Hepatocyte (in vitro differentiated cells): ENCODE results near the gene LCE2C. TPM values are rescaled to one million over a fixed set of nuclear protein-coding genes. Genes with fewer than 3 reads are reported as not detected.

Experiments
- DNase-seq: peaks from one replicate; pipeline ENCODE4 v3.0.0-alpha.2; 2016; ENCODE audit warnings: low spot score
- H2AFZ ChIP-seq: fragments of 200-600 bp; sonication (generic); 2 replicates; pipeline ENCODE4 v1.6.0; 2016; ENCODE audit warnings: antibody characterized with exemption, mild to moderate bottlenecking
- H3K27ac ChIP-seq: fragments of 200-600 bp; sonication (generic); 2 replicates; pipeline ENCODE4 v1.5.1; 2016; ENCODE audit warnings: mild to moderate bottlenecking
- H3K27me3 ChIP-seq: fragments of 200-600 bp; sonication (generic); 2 replicates; pipeline ENCODE4 v1.6.1; 2016
- H3K36me3 ChIP-seq: fragments of 200-600 bp; sonication (generic); replicated peaks from 2 replicates; pipeline ENCODE4 v1.5.1; 2016; ENCODE audit warnings: low read depth; ENCODE audit not compliant: insufficient read depth
- H3K4me1 ChIP-seq: fragments of 200-600 bp; sonication (generic); 2 replicates; pipeline ENCODE4 v1.5.1; 2016; ENCODE audit warnings: mild to moderate bottlenecking, moderate library complexity; ENCODE audit not compliant: insufficient read depth
- H3K4me2 ChIP-seq: fragments of 200-600 bp; sonication (generic); 2 replicates; pipeline ENCODE4 v1.6.0; 2016
- H3K4me3 ChIP-seq: fragments of 200-600 bp; sonication (generic); 2 replicates; pipeline ENCODE4 v1.5.1; 2016; ENCODE audit warnings: mild to moderate bottlenecking
- H3K79me2 ChIP-seq: fragments of 200-600 bp; sonication (generic); 2 replicates; pipeline ENCODE4 v1.6.0; 2017; ENCODE audit warnings: mild to moderate bottlenecking
- H3K9me2 ChIP-seq: fragments of 200-600 bp; sonication (generic); replicated peaks from 2 replicates; pipeline ENCODE4 v1.6.0; 2017; ENCODE audit warnings: mild to moderate bottlenecking; ENCODE audit not compliant: insufficient read depth
- H3K9me3 ChIP-seq: fragments of 200-600 bp; sonication (generic); 2 replicates; pipeline ENCODE4 v1.5.1; 2016; ENCODE audit warnings: low read depth, mild to moderate bottlenecking
- H4K20me1 ChIP-seq: fragments of 200-600 bp; sonication (generic); 2 replicates; pipeline ENCODE4 v1.6.0; 2016; ENCODE audit warnings: mild to moderate bottlenecking; ENCODE audit not compliant: insufficient read depth, poor library complexity, severe bottlenecking
- EZH2 ChIP-seq: fragments of 200-600 bp; sonication (generic); IDR thresholded peaks from 2 replicates; pipeline ENCODE4 v1.6.1; 2016; ENCODE audit warnings: antibody characterized with exemption, mild to moderate bottlenecking, borderline replicate concordance
- EZH2phosphoT487 ChIP-seq: fragments of 200-600 bp; sonication (generic); IDR thresholded peaks from one replicate; pipeline ENCODE4 v1.6.1; 2018; ENCODE audit warnings: antibody characterized with exemption, mild to moderate bottlenecking, low read depth, moderate library complexity; ENCODE audit not compliant: unreplicated experiment, severe bottlenecking
- WGBS: methylation state at CpG from one replicate; pipeline ENCODE4 v1.1.6; 2016; ENCODE audit warnings: low lambda C conversion rate; ENCODE audit errors: missing lambda C conversion rate; 5-methylcytosine and 5-hydroxymethylcytosine counted together
- polyA plus RNA-seq: library from polyadenylated mRNA; unstranded; fragments of >200 nt; fragmentation: Nextera tagmentation; extraction: Ambion mirVana; gene quantifications from 2 replicates; pipeline ENCODE4 v1.2.1, GENCODE V29; 2016
- total RNA-seq: library from RNA; depleted of rRNA; stranded (reverse); fragments of >200 nt; gene quantifications from 2 replicates; pipeline ENCODE4 v1.2.3, GENCODE V29; 2014
- TF ChIP-seq, protein P1 (sequence below): fragments of 200-600 bp; sonication (generic); IDR thresholded peaks from 2 replicates; pipeline ENCODE4 v1.5.1; 2016; ENCODE audit warnings: antibody characterized with exemption, mild to moderate bottlenecking; ENCODE audit not compliant: poor library complexity

Gene LCE2C
- total and polyA plus RNA-seq, 2 experiments from 2014 or later, result not detected

DNA sequence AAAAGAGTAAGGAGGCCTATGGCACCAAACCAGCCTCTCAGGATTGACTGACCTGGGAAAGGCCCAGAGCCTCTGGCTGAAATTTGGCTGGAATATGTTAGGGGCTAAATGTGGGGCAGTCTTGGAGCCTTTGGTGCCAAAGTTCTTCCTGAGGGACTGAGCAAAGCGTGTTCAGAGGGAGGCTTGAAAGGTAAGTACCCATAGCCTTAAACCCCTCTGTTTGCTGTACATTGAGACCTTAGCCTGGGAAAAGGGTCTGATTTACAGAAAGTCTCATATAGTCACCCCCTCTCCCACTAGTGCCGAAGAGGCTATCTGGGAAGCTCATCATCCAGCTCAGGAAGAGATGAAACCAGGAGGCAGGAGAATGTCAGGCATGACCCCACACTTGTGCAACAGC lies 32.8 kb downstream of the LCE2C start, which contains the start of gene LCE4A:
Gene LCE4A, plus strand, starts transcription at position 301 of the 400 bp plus-strand sequence. CDS start 916 bp downstream, outside the sequence.
- no peak within 1 kb of the TSS for H3K27ac ChIP-seq
- H3K9me3 ChIP-seq, result no peaks in the 10 kb centered on the region
- no peaks in the 10 kb centered on the region for H3K27me3 ChIP-seq
- no peaks in the 10 kb centered on the region for H4K20me1 ChIP-seq
- H2AFZ ChIP-seq, result no peak within 1 kb of the TSS
- no peaks in the 10 kb centered on the region for H3K79me2 ChIP-seq
- no peaks in the 10 kb centered on the region for H3K4me1 ChIP-seq
- 48% methylated on average over 2 of the region's 2 CpGs for WGBS
- TF ChIP-seq EZH2, result no peak
- TF ChIP-seq, protein P1, sequence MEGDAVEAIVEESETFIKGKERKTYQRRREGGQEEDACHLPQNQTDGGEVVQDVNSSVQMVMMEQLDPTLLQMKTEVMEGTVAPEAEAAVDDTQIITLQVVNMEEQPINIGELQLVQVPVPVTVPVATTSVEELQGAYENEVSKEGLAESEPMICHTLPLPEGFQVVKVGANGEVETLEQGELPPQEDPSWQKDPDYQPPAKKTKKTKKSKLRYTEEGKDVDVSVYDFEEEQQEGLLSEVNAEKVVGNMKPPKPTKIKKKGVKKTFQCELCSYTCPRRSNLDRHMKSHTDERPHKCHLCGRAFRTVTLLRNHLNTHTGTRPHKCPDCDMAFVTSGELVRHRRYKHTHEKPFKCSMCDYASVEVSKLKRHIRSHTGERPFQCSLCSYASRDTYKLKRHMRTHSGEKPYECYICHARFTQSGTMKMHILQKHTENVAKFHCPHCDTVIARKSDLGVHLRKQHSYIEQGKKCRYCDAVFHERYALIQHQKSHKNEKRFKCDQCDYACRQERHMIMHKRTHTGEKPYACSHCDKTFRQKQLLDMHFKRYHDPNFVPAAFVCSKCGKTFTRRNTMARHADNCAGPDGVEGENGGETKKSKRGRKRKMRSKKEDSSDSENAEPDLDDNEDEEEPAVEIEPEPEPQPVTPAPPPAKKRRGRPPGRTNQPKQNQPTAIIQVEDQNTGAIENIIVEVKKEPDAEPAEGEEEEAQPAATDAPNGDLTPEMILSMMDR, result no peak
- no peak for TF ChIP-seq EZH2phosphoT487
- H3K4me3 ChIP-seq, result no peak within 1 kb of the TSS
- no peak within 1 kb of the TSS for H3K4me2 ChIP-seq
- H3K36me3 ChIP-seq, result no peaks in the 10 kb centered on the region
- no peak for DNase-seq
- H3K9me2 ChIP-seq, result no peaks in the 10 kb centered on the region

DNA sequence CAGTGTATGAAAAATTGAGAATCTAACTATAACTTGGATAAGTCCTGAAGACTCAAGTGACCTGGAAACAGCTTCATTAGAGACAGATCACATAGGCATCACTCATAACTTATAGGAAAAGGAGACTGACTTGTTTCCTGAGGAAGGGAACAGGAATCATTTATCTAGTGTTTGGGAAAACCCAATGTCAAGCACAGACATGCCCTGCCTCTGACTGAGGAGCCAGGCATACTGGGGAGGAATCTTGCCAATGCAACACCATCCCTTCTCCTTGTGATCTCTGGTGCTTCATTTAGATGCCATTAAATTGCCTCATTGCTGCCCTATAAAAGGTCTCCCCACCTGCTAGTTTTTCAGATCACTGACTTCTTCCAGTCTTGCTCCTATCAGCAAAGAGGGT lies 43.2 kb downstream of the LCE2C start:
- H2AFZ ChIP-seq, result no peak overlapping the region
- no peaks in the 10 kb centered on the region for H3K79me2 ChIP-seq

DNA sequence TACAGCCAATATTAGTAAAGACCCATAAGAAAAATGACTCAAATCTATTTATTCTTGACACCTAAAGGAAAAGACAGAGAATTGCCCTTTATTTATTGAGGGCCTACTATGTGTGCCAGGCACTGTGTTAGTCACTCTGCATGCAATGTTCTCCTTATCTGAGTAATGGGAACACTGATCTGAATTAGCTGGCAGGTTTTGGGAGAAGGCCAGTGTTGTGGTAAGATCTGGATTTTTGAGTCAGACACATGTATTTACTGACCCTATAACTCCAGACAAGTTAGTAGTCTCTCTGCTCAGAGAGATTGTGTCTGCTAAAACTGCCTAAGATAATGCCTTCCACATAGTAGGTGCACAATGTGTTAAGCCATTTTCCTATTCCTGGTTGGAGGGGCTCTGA lies 50.2 kb downstream of the LCE2C start:
- DNase-seq, result no peak
- H4K20me1 ChIP-seq, result no peaks in the 10 kb centered on the region
- no peaks in the 10 kb centered on the region for H3K4me1 ChIP-seq
- H3K9me3 ChIP-seq, result no peaks in the 10 kb centered on the region
- H3K27me3 ChIP-seq, result no peaks in the 10 kb centered on the region
- H3K36me3 ChIP-seq, result no peaks in the 10 kb centered on the region
- H3K27ac ChIP-seq, result no peak overlapping the region
- no peak for TF ChIP-seq EZH2phosphoT487
- TF ChIP-seq, protein P1, result no peak
- no peak for TF ChIP-seq EZH2
- H3K79me2 ChIP-seq, result no peaks in the 10 kb centered on the region
- no peak overlapping the region for H3K4me3 ChIP-seq
- no peaks in the 10 kb centered on the region for H3K9me2 ChIP-seq
- H2AFZ ChIP-seq, result no peak overlapping the region
- no peak overlapping the region for H3K4me2 ChIP-seq

More for the DNA sequence above, 43.2 kb downstream of the LCE2C start:
- no peaks in the 10 kb centered on the region for H3K4me1 ChIP-seq
- H3K36me3 ChIP-seq, result no peaks in the 10 kb centered on the region
- no peak for DNase-seq
- H3K9me2 ChIP-seq, result no peaks in the 10 kb centered on the region
- no peaks in the 10 kb centered on the region for H3K9me3 ChIP-seq
- TF ChIP-seq, protein P1, result no peak
- no peak for TF ChIP-seq EZH2phosphoT487
- TF ChIP-seq EZH2, result no peak
- no peaks in the 10 kb centered on the region for H4K20me1 ChIP-seq
- no peaks in the 10 kb centered on the region for H3K27me3 ChIP-seq
- no peak overlapping the region for H3K27ac ChIP-seq
- no peak overlapping the region for H3K4me2 ChIP-seq
- no peak overlapping the region for H3K4me3 ChIP-seq

Other genes with a start within 250 kb of the LCE2C start
- gene LCE5A, start 164.5 kb upstream of the LCE2C start, total RNA-seq, result not detected in 2 replicates
- not detected in 2 replicates for gene LCE5A, start 164.5 kb upstream of the LCE2C start, polyA plus RNA-seq
- gene CRCT1, start 160.8 kb upstream of the LCE2C start, total RNA-seq, result not detected in 2 replicates
- not detected in 2 replicates for gene CRCT1, start 160.8 kb upstream of the LCE2C start, polyA plus RNA-seq
- gene LCE3E, start 108.5 kb upstream of the LCE2C start, total RNA-seq, result not detected in 2 replicates
- gene LCE3E, start 108.5 kb upstream of the LCE2C start, polyA plus RNA-seq, result not detected in 2 replicates
- gene LCE3D, start 94.8 kb upstream of the LCE2C start, total RNA-seq, result not detected in 2 replicates
- not detected in 2 replicates for gene LCE3D, start 94.8 kb upstream of the LCE2C start, polyA plus RNA-seq
- gene LCE3C, start 75.0 kb upstream of the LCE2C start, total RNA-seq, result not detected in 2 replicates
- gene LCE3C, start 75.0 kb upstream of the LCE2C start, polyA plus RNA-seq, result not detected in 2 replicates
- not detected in 2 replicates for gene LCE3B, start 61.5 kb upstream of the LCE2C start, total RNA-seq
- not detected in 2 replicates for gene LCE3B, start 61.5 kb upstream of the LCE2C start, polyA plus RNA-seq
- gene LCE3A, start 52.2 kb upstream of the LCE2C start, total RNA-seq, result not detected in 2 replicates
- gene LCE3A, start 52.2 kb upstream of the LCE2C start, polyA plus RNA-seq, result not detected in 2 replicates
- gene LCE2D, start 11.9 kb upstream of the LCE2C start, total RNA-seq, result not detected in 2 replicates
- gene LCE2D, start 11.9 kb upstream of the LCE2C start, polyA plus RNA-seq, result not detected in 2 replicates
- not detected in 2 replicates for gene LCE2B, start 10.8 kb downstream of the LCE2C start, total RNA-seq
- gene LCE2B, start 10.8 kb downstream of the LCE2C start, polyA plus RNA-seq, result not detected in 2 replicates
- not detected in 2 replicates for gene LCE2A, start 23.1 kb downstream of the LCE2C start, total RNA-seq
- not detected in 2 replicates for gene LCE2A, start 23.1 kb downstream of the LCE2C start, polyA plus RNA-seq
- gene LCE4A, start 32.9 kb downstream of the LCE2C start, total RNA-seq, result not detected in 2 replicates
- not detected in 2 replicates for gene LCE4A, start 32.9 kb downstream of the LCE2C start, polyA plus RNA-seq
- not detected in 2 replicates for gene KPRP, start 82.7 kb downstream of the LCE2C start, total RNA-seq
- not detected in 2 replicates for gene KPRP, start 82.7 kb downstream of the LCE2C start, polyA plus RNA-seq
- not detected in 2 replicates for gene LCE1F, start 99.9 kb downstream of the LCE2C start, total RNA-seq
- not detected in 2 replicates for gene LCE1F, start 99.9 kb downstream of the LCE2C start, polyA plus RNA-seq
- gene LCE1E, start 111.0 kb downstream of the LCE2C start, total RNA-seq, result not detected in 2 replicates
- not detected in 2 replicates for gene LCE1E, start 111.0 kb downstream of the LCE2C start, polyA plus RNA-seq
- gene LCE1D, start 121.4 kb downstream of the LCE2C start, total RNA-seq, result not detected in 2 replicates
- not detected in 2 replicates for gene LCE1D, start 121.4 kb downstream of the LCE2C start, polyA plus RNA-seq
- not detected in 2 replicates for gene LCE1C, start 131.4 kb downstream of the LCE2C start, total RNA-seq
- gene LCE1C, start 131.4 kb downstream of the LCE2C start, polyA plus RNA-seq, result not detected in 2 replicates
- gene LCE1B, start 136.7 kb downstream of the LCE2C start, total RNA-seq, result not detected in 2 replicates
- gene LCE1B, start 136.7 kb downstream of the LCE2C start, polyA plus RNA-seq, result not detected in 2 replicates
- not detected in 2 replicates for gene LCE1A, start 152.2 kb downstream of the LCE2C start, total RNA-seq
- not detected in 2 replicates for gene LCE1A, start 152.2 kb downstream of the LCE2C start, polyA plus RNA-seq
- not detected in 2 replicates for gene LCE6A, start 167.6 kb downstream of the LCE2C start, total RNA-seq
- gene LCE6A, start 167.6 kb downstream of the LCE2C start, polyA plus RNA-seq, result not detected in 2 replicates
- gene LCE7A, start 184.7 kb downstream of the LCE2C start, total RNA-seq, result not detected in 2 replicates
- not detected in 2 replicates for gene LCE7A, start 184.7 kb downstream of the LCE2C start, polyA plus RNA-seq
- gene SMCP, start 203.0 kb downstream of the LCE2C start, total RNA-seq, result not detected in 2 replicates
- not detected in 2 replicates for gene SMCP, start 203.0 kb downstream of the LCE2C start, polyA plus RNA-seq
- gene IVL, start 233.3 kb downstream of the LCE2C start, total RNA-seq, result 0.52 TPM in 1 of 2 replicates, not detected in the other
- not detected in 2 replicates for gene IVL, start 233.3 kb downstream of the LCE2C start, polyA plus RNA-seq